Vagina (tissue), 2 donors: ENCODE data around the gene DUSP16.

Source experiments
- POLR2AphosphoS5 ChIP-seq, 2 donors: sonication (generic); formaldehyde crosslinking; IDR thresholded peaks; one replicate each; pipeline ENCODE4 v1.9.0; 2017; ENCODE audit warnings: antibody characterized with exemption in 2 of 2, mild to moderate bottlenecking in 2 of 2, low read depth in 1 of 2; ENCODE audit not compliant: insufficient read depth in 1 of 2
- TF ChIP-seq, protein P1 (sequence below), 3 experiments: fragments of 450-650 bp in 2 of 3; fragments of 200-600 bp in 1 of 3; sonication (generic) in 1 of 3; IDR thresholded peaks; one replicate each; pipeline ENCODE4 v1.5.1; 2017 to 2019; ENCODE audit warnings: antibody characterized with exemption in 3 of 3, mild to moderate bottlenecking in 2 of 3, moderate library complexity in 2 of 3

DNA sequence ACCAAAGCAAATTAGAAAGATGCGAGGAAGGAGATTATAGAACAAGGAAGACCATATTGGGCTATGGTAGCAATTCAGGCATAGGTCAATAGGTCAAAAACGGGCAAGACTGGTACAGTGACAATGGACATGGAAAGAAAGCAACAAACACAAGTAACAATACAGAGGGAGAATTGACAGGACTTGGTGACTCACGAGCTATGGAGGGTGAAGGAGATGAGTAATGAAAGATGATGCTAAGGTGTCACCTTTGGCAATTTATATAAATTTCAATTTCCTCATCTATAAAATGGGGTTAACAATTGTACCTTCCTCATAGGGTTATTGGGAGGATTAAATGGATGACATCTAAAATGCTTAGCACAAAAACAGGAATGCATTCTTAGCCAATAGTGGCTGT, 15.1 kb upstream of the DUSP16 start:
- TF ChIP-seq, protein P1, sequence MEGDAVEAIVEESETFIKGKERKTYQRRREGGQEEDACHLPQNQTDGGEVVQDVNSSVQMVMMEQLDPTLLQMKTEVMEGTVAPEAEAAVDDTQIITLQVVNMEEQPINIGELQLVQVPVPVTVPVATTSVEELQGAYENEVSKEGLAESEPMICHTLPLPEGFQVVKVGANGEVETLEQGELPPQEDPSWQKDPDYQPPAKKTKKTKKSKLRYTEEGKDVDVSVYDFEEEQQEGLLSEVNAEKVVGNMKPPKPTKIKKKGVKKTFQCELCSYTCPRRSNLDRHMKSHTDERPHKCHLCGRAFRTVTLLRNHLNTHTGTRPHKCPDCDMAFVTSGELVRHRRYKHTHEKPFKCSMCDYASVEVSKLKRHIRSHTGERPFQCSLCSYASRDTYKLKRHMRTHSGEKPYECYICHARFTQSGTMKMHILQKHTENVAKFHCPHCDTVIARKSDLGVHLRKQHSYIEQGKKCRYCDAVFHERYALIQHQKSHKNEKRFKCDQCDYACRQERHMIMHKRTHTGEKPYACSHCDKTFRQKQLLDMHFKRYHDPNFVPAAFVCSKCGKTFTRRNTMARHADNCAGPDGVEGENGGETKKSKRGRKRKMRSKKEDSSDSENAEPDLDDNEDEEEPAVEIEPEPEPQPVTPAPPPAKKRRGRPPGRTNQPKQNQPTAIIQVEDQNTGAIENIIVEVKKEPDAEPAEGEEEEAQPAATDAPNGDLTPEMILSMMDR (IDR thresholded peaks at IDR 0.05) = no peak
- peak in 1 of 2 donors; percentile 67 for TF ChIP-seq POLR2AphosphoS5 (IDR thresholded peaks at IDR 0.05; ENCODE audit: insufficient read depth in 1 of 2, low read depth in 1 of 2)
